HG03135 (cell line): ENCODE results near the gene TGFB2.

ENCODE experiments used
- ATAC-seq: cut with Tn5 transposase; IDR thresholded peaks from one replicate; pipeline ENCODE4 v1.9.1; 2021; ENCODE audit warnings: mild to moderate bottlenecking, moderate library complexity; ENCODE audit not compliant: unreplicated experiment

Gene TGFB2

DNA sequence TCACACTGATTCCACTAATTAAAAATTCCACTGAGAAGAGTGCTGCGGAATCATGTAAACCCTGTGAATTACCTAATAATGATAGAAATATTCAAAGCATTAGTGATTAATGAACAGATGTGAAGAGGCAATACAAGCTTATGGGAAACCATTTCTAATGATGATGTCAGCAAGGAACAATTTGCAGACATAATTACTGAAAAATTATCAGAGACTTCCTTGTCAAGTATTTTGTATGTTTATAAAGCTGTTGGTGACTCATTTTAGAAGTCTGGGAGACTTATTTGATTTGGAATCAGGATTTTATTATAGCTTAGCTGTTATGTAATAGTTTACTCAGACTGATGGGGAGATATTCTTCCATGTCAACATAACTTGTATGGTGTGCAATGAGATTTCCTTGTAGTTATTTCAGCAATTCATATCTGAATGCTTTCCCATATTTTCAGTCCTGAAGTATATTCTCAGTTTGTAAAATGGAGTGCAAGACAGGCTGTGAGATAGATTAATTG is 135.5 kb downstream of the TGFB2 start:
- ATAC-seq = no peak

DNA sequence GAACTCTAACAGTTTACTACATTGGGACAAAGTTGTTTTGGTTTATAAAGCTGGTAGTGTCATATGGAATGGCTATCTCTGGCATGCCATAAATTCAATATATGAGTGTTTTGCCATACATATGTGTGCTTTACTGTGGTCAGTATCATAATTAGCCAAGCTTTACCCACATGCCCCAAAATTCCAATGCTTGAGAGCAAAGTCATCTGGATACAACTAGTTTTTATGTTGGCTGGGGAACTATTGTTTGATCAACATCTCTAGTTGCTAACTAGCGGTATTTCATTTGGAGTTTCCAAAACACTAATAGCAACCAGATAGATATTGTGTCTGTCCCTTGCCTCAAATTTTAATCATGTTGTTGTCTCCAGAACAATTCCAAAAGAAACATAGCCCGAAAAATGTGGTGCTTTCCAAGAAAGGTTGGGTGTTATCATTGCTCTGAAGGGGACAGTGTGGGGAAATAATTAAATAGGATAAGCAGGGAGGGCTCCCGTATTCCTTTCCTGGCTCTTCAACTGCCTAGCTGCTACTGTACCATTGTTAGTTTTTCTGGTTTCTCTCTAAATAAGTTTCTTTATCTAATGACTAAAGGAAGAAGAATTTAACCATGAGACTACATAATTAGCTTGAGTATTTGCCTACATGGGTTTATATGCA is 136.1 kb downstream of the TGFB2 start:
- no peak for ATAC-seq

DNA sequence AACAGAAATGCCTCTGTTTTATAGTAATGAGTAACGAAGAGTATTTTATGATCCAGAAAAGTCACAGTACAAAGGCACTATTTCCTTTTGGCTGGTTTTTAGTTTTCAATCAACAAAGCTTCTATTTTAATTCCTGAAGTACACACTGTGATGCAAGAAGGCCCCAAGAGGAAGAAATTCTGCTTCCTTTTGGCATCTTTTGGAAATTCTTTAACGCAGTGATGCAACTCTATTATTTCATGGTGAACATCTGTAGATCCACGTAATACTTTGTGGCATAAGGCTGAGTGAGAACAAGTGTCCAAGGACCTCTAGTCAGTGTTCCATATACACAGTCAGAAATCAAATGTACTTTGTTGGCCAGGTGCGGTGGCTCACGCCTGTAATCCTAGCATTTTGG is 137.5 kb downstream of the TGFB2 start:
- ATAC-seq = no peak

DNA sequence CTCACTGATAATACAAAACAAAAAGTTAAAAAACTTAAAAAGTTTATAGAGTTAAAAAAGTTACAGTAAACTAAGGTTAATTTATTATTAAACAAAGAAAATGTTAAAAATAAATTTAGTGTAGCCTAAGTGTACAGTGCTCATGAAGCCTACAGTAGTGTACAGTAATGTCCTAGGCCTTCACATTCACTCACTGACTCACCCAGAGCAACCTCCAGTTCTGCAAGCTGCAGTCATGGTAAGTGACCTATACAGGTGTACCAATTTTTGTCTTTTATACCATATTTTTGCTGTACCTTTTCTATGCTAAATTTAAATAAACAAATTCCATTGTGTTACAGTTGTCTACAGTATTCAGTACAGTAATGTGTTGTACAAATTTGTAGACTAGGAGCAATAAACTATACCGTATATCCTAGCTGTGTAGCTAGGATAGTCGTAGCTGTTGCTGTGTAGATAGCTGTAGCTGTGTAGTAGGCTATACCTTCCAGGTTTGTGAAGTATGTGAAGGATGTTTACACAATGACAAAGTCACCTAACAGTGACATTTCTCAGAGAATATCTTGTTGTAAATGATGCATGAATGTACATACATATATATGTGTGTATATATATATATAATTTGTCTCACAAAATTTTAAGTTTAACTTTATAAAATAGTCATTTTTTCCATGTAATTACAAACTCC is 140.2 kb downstream of the TGFB2 start:
- ATAC-seq = no peak

DNA sequence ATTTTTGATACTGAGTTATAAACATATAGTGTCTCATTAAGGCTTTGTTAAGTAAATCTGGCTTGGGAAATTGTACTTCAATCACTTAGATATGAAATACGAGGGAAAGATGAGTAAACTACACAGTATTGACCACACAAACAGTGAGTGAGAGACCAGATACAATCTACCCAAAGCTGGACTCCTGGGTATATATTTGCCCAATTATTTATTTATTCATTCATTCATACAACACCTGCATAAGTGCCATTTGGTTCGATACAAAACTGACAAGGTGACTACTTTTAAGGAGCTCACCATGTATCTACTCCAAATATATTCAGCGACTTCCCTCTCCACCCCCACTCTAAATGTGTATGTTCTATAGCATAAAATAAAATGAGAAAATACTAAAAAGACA is 143.4 kb downstream of the TGFB2 start:
- no peak for ATAC-seq

DNA sequence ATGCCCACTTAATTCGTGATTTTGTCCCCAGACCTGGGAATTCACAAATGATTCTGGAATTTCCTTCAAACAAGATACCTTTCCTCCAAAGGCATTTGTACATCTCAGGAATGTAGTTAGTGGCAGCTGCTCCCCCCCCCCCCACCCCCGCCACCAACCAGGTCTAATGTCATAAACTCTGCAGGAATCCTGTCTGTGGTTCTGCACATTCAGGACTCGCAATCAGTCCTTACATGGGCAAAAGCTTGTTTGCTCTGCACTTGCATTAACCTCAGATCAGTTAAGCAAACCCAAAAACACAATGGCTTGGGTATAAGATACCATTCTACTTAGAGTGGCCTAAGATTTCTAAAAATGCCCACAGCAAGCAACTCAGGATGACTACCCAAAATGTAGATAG is 143.8 kb downstream of the TGFB2 start:
- ATAC-seq = no peak

DNA sequence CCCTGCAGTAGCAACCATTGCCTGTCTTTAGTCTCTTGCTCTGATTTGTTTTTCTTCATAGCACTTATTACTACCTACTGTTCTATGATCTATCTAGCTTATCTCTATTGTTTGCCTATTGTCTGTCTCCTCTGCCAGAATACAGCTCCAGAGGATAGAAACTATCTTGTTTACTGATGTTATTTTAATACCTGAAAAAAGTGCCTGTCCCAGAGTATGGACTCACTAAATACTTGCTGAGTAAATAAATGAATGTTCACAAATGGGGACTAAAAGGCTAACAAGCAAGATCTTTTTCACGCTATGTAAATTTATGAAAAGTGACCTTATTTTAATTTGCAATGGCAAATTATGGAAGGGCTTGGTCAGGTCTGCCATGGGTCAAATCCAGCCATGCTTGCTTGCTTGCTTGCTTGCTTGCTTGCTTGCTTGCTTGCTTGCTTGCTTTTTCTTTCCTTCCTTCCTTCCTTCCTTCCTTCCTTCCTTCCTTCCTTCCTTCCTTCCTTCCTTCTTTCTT is 145.3 kb downstream of the TGFB2 start:
- no peak for ATAC-seq

DNA sequence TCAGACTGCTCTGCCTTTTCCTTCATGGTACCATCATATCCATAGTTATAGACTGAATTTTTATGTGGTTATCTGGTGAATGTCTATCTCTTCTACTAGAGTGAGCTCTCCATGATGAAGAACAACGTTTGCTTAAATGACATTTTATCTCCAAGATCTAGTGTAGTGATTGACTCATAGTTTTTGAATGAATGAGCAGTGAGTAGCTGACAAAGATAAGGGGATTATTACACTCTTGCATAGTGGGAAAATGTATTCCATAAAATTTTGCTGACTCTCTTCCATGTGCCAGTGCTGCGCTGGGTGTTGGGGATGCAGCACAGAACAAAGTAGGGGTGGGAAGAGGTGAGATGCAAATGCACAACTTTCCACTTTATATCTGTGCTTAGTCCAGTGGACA is 147.7 kb downstream of the TGFB2 start:
- no peak for ATAC-seq

DNA sequence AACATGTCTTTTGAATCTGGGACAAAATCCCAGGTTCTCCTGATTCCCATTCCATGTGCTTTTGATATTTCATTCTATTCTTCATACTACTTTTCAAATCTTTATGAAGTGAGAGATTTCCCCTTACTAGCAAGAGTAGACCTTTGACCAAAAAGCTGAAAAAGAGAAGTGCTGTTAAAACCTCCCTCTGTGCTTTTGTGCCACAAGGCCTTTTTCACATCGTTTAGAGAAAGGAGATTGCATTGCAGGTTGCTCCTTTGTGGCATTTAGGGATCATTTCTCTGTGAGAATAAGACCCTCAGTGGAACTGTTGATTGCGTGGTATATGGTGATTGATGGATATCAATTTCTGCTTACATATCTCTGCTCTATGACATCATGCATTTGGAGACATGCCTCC is 148.8 kb downstream of the TGFB2 start:
- ATAC-seq = no peak
